Smooth muscle cell (in vitro differentiated cells): ENCODE measurements around the gene GPAT3. TPM values are rescaled to one million over a fixed set of nuclear protein-coding genes. Genes with fewer than 3 reads are reported as not detected.
"Not testable (repeated sequence)": the region's sequence is repeated elsewhere in the genome, so short reads cannot be mapped to it uniquely, and the experiment has no call there.

Experiments
- DNase-seq: peaks from one replicate; lab custom pipeline; 2025; ENCODE audit not compliant: unreplicated experiment; lab: John Stamatoyannopoulos, UW
- H2AFZ ChIP-seq: fragments of 200-600 bp; sonication (generic); 2 replicates; pipeline ENCODE4 v1.6.0; 2016; ENCODE audit warnings: antibody characterized with exemption, low read depth, mild to moderate bottlenecking
- H3F3A ChIP-seq: fragments of 200-600 bp; sonication (generic); 2 replicates; pipeline ENCODE4 v1.6.0; 2017; ENCODE audit warnings: antibody characterized with exemption, low read depth
- H3K27ac ChIP-seq: fragments of 200-600 bp; sonication (generic); 2 replicates; pipeline ENCODE4 v1.5.1; 2016; ENCODE audit warnings: low read depth, mild to moderate bottlenecking
- H3K27me3 ChIP-seq: fragments of 200-600 bp; sonication (generic); 2 replicates; pipeline ENCODE4 v1.6.1; 2016; ENCODE audit warnings: low read depth, mild to moderate bottlenecking
- H3K36me3 ChIP-seq: fragments of 200-600 bp; sonication (generic); 2 replicates; pipeline ENCODE4 v1.5.1; 2016; ENCODE audit warnings: low read depth
- H3K4me1 ChIP-seq: fragments of 200-600 bp; sonication (generic); 2 replicates; pipeline ENCODE4 v1.5.1; 2016; ENCODE audit warnings: low read depth
- H3K4me2 ChIP-seq: fragments of 200-600 bp; sonication (generic); 2 replicates; pipeline ENCODE4 v1.6.0; 2016; ENCODE audit warnings: mild to moderate bottlenecking
- H3K4me3 ChIP-seq: fragments of 200-600 bp; sonication (generic); 2 replicates; pipeline ENCODE4 v1.5.1; 2016; ENCODE audit warnings: mild to moderate bottlenecking
- H3K79me2 ChIP-seq: fragments of 200-600 bp; sonication (generic); 2 replicates; pipeline ENCODE4 v1.6.0; 2016; ENCODE audit warnings: low read depth, mild to moderate bottlenecking
- H3K9ac ChIP-seq: fragments of 200-600 bp; sonication (generic); 2 replicates; pipeline ENCODE4 v1.6.0; 2016; ENCODE audit warnings: low read depth
- H3K9me3 ChIP-seq: fragments of 200-600 bp; sonication (generic); replicated peaks from 2 replicates; pipeline ENCODE4 v1.5.1; 2016; ENCODE audit warnings: low read depth
- H4K20me1 ChIP-seq: fragments of 200-600 bp; sonication (generic); 2 replicates; pipeline ENCODE4 v1.6.0; 2016; ENCODE audit warnings: low read depth
- CTCF ChIP-seq: fragments of 200-600 bp; sonication (generic); IDR thresholded peaks from 2 replicates; pipeline ENCODE4 v1.5.1; 2017; ENCODE audit warnings: borderline replicate concordance, mild to moderate bottlenecking, antibody characterized with exemption; ENCODE audit not compliant: insufficient read depth, poor library complexity, severe bottlenecking
- WGBS: methylation state at CpG from one replicate; pipeline ENCODE4 v1.1.7; 2016; ENCODE audit warnings: low lambda C conversion rate; 5-methylcytosine and 5-hydroxymethylcytosine counted together
- polyA plus RNA-seq: library from polyadenylated mRNA; unstranded; fragments of >200 nt; fragmentation: Nextera tagmentation; extraction: Ambion mirVana; gene quantifications from 2 replicates; pipeline ENCODE4 v1.2.1, GENCODE V29; 2016
- total RNA-seq: library from RNA; depleted of rRNA; stranded (reverse); fragments of >200 nt; gene quantifications from 2 replicates; pipeline ENCODE4 v1.2.3, GENCODE V29; 2014

GPAT3 gene
- total and polyA plus RNA-seq, 2 experiments from 2014 or later, result 0.27 to 0.67 TPM

GRCh38 chr4:83490876-83491450 is 44.9 kb upstream of the GPAT3 start:
- H3K27me3 ChIP-seq, result no peaks in the 10 kb centered on the region
- H3K9me3 ChIP-seq, result no peaks in the 10 kb centered on the region
- H3K79me2 ChIP-seq, result no peaks in the 10 kb centered on the region
- TF ChIP-seq CTCF, result peak; percentile 59
- no peaks in the 10 kb centered on the region for H3K4me1 ChIP-seq
- no peak overlapping the region for H3K4me2 ChIP-seq
- H3F3A ChIP-seq, result no peaks in the 10 kb centered on the region
- H3K36me3 ChIP-seq, result no peaks in the 10 kb centered on the region
- no peak overlapping the region for H3K9ac ChIP-seq
- no peaks in the 10 kb centered on the region for H4K20me1 ChIP-seq
- 27% methylated on average over 1 of the region's 1 CpG for WGBS
- no peak for DNase-seq
- H2AFZ ChIP-seq, result no peak overlapping the region
- H3K27ac ChIP-seq, result no peak overlapping the region
- H3K4me3 ChIP-seq, result no peak overlapping the region

- not testable (repeated sequence) for H3K9me3 ChIP-seq, H3K36me3 ChIP-seq, H3F3A ChIP-seq, H3K4me3 ChIP-seq, H3K79me2 ChIP-seq, H3K4me1 ChIP-seq, DNase-seq, H3K27me3 ChIP-seq, H2AFZ ChIP-seq, H3K9ac ChIP-seq, H4K20me1 ChIP-seq, H3K4me2 ChIP-seq, H3K27ac ChIP-seq
- WGBS, result 78% methylated on average over 8 of the region's 8 CpGs
Observed at GRCh38 chr4:83496085-83496917, 39.6 kb upstream of the GPAT3 start.

- no peak overlapping the region for H3K4me2 ChIP-seq
- H3K27ac ChIP-seq, result no peak overlapping the region
- H3F3A ChIP-seq, result no peaks in the 10 kb centered on the region
- H3K4me1 ChIP-seq, result no peaks in the 10 kb centered on the region
- no peak overlapping the region for H2AFZ ChIP-seq
- TF ChIP-seq CTCF, result no peak
- no peaks in the 10 kb centered on the region for H3K36me3 ChIP-seq
- no peaks in the 10 kb centered on the region for H3K27me3 ChIP-seq
- no peak overlapping the region for H3K9ac ChIP-seq
- no peaks in the 10 kb centered on the region for H3K79me2 ChIP-seq
- no peaks in the 10 kb centered on the region for H3K9me3 ChIP-seq
- WGBS, result 82% methylated on average over 1 of the region's 1 CpG
- no peaks in the 10 kb centered on the region for H4K20me1 ChIP-seq
- no peak for DNase-seq
- H3K4me3 ChIP-seq, result no peak overlapping the region
Observed at GRCh38 chr4:83498187-83498586, 37.7 kb upstream of the GPAT3 start.

GRCh38 chr4:83501671-83502070 is 34.2 kb upstream of the GPAT3 start:
- H3K4me2 ChIP-seq, H3K4me1 ChIP-seq, H4K20me1 ChIP-seq, H3K9ac ChIP-seq, H3K9me3 ChIP-seq, H3K36me3 ChIP-seq, H3K79me2 ChIP-seq, DNase-seq, H3F3A ChIP-seq, H3K27me3 ChIP-seq, H2AFZ ChIP-seq, H3K27ac ChIP-seq, H3K4me3 ChIP-seq: not testable (repeated sequence)
- 94% methylated on average over 3 of the region's 3 CpGs for WGBS
